PC-3 (cell line): ENCODE results near the gene C5AR1. TPM values are rescaled to one million over a fixed set of nuclear protein-coding genes. Genes with fewer than 3 reads are reported as not detected.
"Not testable (repeated sequence)": the region's sequence is repeated elsewhere in the genome, so short reads cannot be mapped to it uniquely, and the experiment has no call there.

ENCODE experiments used
- ATAC-seq: fragments of 200-7000 bp; cut with Tn5 transposase; 2 replicates; pipeline ENCODE4 v1.9.1; 2020; ENCODE audit warnings: mild to moderate bottlenecking, moderate library complexity
- BruUV-seq: library from RNA; stranded (reverse); fragments of 400-500 nt; replicated peaks from 2 replicates; lab custom pipeline; 2021; lab: Mats Ljungman, UMichigan
- CTCF ChIA-PET: fragments of 300-600 bp; sonication (Branson Sonifier 250); formaldehyde crosslinking; loops from one replicate; lab custom pipeline; 2022; ENCODE audit warnings: antibody characterized with exemption; lab: Charles Lee
- POLR2A ChIA-PET: fragments of 300-600 bp; sonication (Branson Sonifier 250); formaldehyde crosslinking; loops from one replicate; lab custom pipeline; 2022; ENCODE audit warnings: antibody characterized with exemption; ENCODE audit not compliant: unreplicated experiment; lab: Charles Lee
- DNase-seq: peaks from one replicate; pipeline ENCODE4 v3.0.0-alpha.2; 2015
- H2AFZ ChIP-seq: fragments of 300-600 bp; sonication (generic); 2 replicates; pipeline ENCODE4 v1.6.0; 2016; ENCODE audit warnings: antibody characterized with exemption, low read length
- H3F3A ChIP-seq: fragments of 300-600 bp; sonication (generic); one replicate; pipeline ENCODE4 v1.6.0; 2017; ENCODE audit warnings: antibody characterized with exemption, low read length, control low read depth, mild to moderate bottlenecking; ENCODE audit not compliant: unreplicated experiment
- H3K27ac ChIP-seq: fragments of 300-600 bp; sonication (generic); 2 replicates; pipeline ENCODE4 v1.5.1; 2016; ENCODE audit warnings: mild to moderate bottlenecking, low read length
- H3K27me3 ChIP-seq: fragments of 300-600 bp; sonication (generic); 2 replicates; pipeline ENCODE4 v1.6.1; 2016; ENCODE audit warnings: low read length, mixed read lengths
- H3K36me3 ChIP-seq: fragments of 300-600 bp; sonication (generic); 2 replicates; pipeline ENCODE4 v1.6.1; 2016; ENCODE audit warnings: low read depth, mixed run types, low read length, mixed read lengths
- H3K4me1 ChIP-seq: fragments of 300-600 bp; sonication (generic); 2 replicates; pipeline ENCODE4 v1.5.1; 2016; ENCODE audit warnings: low read length; ENCODE audit not compliant: insufficient read depth
- H3K4me2 ChIP-seq: fragments of 300-600 bp; sonication (generic); 2 replicates; pipeline ENCODE4 v1.6.0; 2016; ENCODE audit warnings: low read length
- H3K4me3 ChIP-seq: fragments of 300-600 bp; sonication (generic); 2 replicates; pipeline ENCODE4 v1.5.1; 2016; ENCODE audit warnings: mild to moderate bottlenecking, low read length, mixed read lengths
- H3K79me2 ChIP-seq: fragments of 300-600 bp; sonication (generic); 2 replicates; pipeline ENCODE4 v1.6.1; 2017; ENCODE audit warnings: low read length, mixed read lengths
- H3K9ac ChIP-seq: fragments of 300-600 bp; sonication (generic); 2 replicates; pipeline ENCODE4 v1.6.0; 2016; ENCODE audit warnings: mild to moderate bottlenecking, low read length
- H3K9me2 ChIP-seq: fragments of 300-600 bp; sonication (generic); replicated peaks from 2 replicates; pipeline ENCODE4 v1.6.1; 2016; ENCODE audit warnings: mixed run types, low read length, mixed read lengths
- H3K9me3 ChIP-seq: fragments of 300-600 bp; sonication (generic); 2 replicates; pipeline ENCODE4 v1.6.1; 2016; ENCODE audit warnings: low read length, mixed read lengths
- H4K20me1 ChIP-seq: fragments of 300-600 bp; sonication (generic); 2 replicates; pipeline ENCODE4 v1.6.1; 2016; ENCODE audit warnings: low read length, mixed read lengths
- EZH2 ChIP-seq: fragments of 300-600 bp; sonication (generic); IDR thresholded peaks from one replicate; pipeline ENCODE4 v1.6.1; 2017; ENCODE audit warnings: antibody characterized with exemption, mild to moderate bottlenecking, low read length; ENCODE audit not compliant: unreplicated experiment
- EZH2phosphoT487 ChIP-seq: fragments of 300-600 bp; sonication (generic); IDR thresholded peaks from 2 replicates; pipeline ENCODE4 v1.6.1; 2018; ENCODE audit warnings: mild to moderate bottlenecking, antibody characterized with exemption, low read length, borderline replicate concordance
- intact Hi-C: fragments of 100-400 bp; cut with micrococcal nuclease; formaldehyde crosslinking; loops from 2 replicates; pipeline ENCODE4 v1.9.0; 2023
- total RNA-seq: library from RNA; depleted of rRNA; stranded (reverse); fragments of >200 nt; gene quantifications from 2 replicates; pipeline ENCODE4 v1.2.3, GENCODE V29; 2014
- TF ChIP-seq, protein P1 (sequence below): fragments of 300-600 bp; sonication (generic); conservative IDR thresholded peaks from 2 replicates; pipeline ENCODE4 v1.5.1; 2017; ENCODE audit warnings: antibody characterized with exemption, low read depth, mild to moderate bottlenecking, low read length

Gene C5AR1
- total RNA-seq, 1 experiment from 2014 or later: not detected

DNA sequence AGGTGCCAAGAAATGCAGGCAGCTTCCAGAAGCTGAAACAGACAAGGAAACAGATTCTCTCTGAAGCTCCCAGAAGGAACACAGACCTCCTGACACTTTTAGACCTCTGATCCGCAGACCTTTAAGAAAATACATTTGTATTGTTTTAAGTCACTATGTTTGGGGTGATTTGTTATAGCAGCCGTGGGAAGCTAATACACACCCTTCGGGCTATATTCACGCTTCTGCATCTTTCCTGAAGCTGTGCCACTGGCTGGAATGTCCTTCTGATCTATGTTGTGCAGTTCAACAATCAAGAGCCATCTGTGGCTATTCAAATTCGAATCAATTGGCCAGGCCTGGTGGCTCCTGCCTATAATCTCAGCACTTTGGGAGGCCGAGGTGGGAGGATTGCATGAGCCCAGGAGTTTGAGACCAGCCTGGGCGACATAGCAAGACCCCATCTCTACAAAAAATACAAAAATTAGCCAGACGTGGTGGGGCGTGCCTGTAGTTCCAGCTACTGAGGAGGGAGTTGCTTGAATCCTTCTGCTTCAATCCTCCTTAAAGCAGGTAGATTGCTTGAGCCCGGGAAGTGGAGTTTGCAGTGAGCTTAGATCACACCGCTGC is 33.6 kb downstream of the C5AR1 start:
- Histone ChIP-seq H3F3A (no peaks in the 10 kb centered on the region), H3K9me2 (no peaks in the 10 kb centered on the region), H2AFZ (no peak overlapping the region), H3K79me2 (no peaks in the 10 kb centered on the region), H3K9ac (no peak overlapping the region), H4K20me1 (no peaks in the 10 kb centered on the region), H3K9me3 (no peaks in the 10 kb centered on the region), H3K4me2 (no peak overlapping the region), H3K36me3 (no peaks in the 10 kb centered on the region), H3K4me1 (no peaks in the 10 kb centered on the region), H3K27ac (no peak overlapping the region), H3K4me3 (no peak overlapping the region), H3K27me3 (no peaks in the 10 kb centered on the region)
- TF ChIP-seq, protein P1, sequence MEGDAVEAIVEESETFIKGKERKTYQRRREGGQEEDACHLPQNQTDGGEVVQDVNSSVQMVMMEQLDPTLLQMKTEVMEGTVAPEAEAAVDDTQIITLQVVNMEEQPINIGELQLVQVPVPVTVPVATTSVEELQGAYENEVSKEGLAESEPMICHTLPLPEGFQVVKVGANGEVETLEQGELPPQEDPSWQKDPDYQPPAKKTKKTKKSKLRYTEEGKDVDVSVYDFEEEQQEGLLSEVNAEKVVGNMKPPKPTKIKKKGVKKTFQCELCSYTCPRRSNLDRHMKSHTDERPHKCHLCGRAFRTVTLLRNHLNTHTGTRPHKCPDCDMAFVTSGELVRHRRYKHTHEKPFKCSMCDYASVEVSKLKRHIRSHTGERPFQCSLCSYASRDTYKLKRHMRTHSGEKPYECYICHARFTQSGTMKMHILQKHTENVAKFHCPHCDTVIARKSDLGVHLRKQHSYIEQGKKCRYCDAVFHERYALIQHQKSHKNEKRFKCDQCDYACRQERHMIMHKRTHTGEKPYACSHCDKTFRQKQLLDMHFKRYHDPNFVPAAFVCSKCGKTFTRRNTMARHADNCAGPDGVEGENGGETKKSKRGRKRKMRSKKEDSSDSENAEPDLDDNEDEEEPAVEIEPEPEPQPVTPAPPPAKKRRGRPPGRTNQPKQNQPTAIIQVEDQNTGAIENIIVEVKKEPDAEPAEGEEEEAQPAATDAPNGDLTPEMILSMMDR: no peak
- no peak for TF ChIP-seq EZH2phosphoT487
- CTCF ChIA-PET: no interaction called here
- ATAC-seq (no peak), DNase-seq (no peak)
- POLR2A ChIA-PET: no interaction called here
- intact Hi-C loops: no loop called here
- BruUV-seq: no TSS peak

DNA sequence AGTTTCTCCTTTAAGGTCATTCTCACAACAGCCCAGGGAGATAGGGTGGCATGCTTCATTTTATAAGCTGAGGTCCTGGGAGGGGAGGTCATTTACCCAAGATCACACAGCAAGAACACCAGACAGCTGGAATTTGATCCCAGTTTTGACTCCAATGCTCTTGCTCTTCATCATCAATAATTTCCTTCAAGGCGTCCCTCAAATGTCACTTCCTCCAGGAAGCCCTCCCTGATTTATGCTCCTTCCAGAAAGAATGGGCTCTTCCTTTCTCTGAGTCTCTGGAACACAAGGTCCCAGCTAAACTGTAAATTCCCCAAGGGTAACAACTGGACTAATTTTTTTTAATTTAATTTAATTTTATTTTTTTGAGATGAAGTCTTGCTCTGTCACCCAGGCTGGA is 34.8 kb downstream of the C5AR1 start:
- Histone ChIP-seq H3K9me3 (no peaks in the 10 kb centered on the region), H3K9me2 (no peaks in the 10 kb centered on the region), H3K27ac (no peak overlapping the region), H3K79me2 (peaks cover 3% of the 10 kb centered on the region), H3K4me2 (no peak overlapping the region), H3K9ac (no peak overlapping the region), H3F3A (no peaks in the 10 kb centered on the region), H3K4me1 (0 out of 2 replicates have a peak, but pooled peaks cover 3% of the 10 kb centered on the region), H4K20me1 (no peaks in the 10 kb centered on the region), H3K27me3 (no peaks in the 10 kb centered on the region), H2AFZ (no peak overlapping the region), H3K4me3 (no peak overlapping the region), H3K36me3 (no peaks in the 10 kb centered on the region)
- DNase-seq (no peak), ATAC-seq (no peak)
- TF ChIP-seq, protein P1: no peak
- TF ChIP-seq EZH2 (no peak), EZH2phosphoT487 (no peak)
- BruUV-seq: no TSS peak
- intact Hi-C loops: no loop called here
- ChIA-PET POLR2A (no interaction called here), CTCF (no interaction called here)

DNA sequence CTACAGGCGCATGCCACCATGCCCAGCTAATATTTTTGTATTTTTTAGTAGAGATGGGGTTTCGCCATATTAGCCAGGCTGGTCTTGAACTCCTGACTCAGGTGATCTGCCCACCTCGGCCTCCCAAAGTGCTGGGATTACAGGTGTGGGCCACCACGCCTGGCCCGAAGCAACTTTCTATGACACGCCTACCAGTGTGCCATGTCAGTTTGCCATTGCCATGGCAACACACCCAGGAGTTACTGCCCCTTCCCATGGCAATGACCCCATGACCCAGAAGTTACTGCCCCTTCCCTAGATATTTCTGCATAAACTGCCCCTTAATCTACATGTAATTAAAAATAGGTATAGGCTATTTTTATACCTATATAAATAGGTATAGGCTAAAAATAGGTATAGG is 36.4 kb downstream of the C5AR1 start:
- H3K4me2 ChIP-seq, H4K20me1 ChIP-seq, H2AFZ ChIP-seq, H3K4me3 ChIP-seq, H3F3A ChIP-seq, POLR2A ChIA-PET, H3K27me3 ChIP-seq, H3K9ac ChIP-seq, CTCF ChIA-PET, H3K27ac ChIP-seq, H3K36me3 ChIP-seq, ATAC-seq, H3K9me2 ChIP-seq, H3K9me3 ChIP-seq, BruUV-seq, H3K4me1 ChIP-seq, DNase-seq: not testable (repeated sequence)
- peaks cover 19% of the 10 kb centered on the region for H3K79me2 ChIP-seq
- intact Hi-C loops: loop anchor here (5.0 kb wide), 1 partner anchor 39 kb away; the partner anchor contains the start of gene C5AR1
